Spleen (tissue), 7 donors: Measurements from ENCODE around the gene SORL1.

Experiments
- CTCF ChIP-seq, 11 experiments: fragments of 200-600 bp in 7 of 11; fragments of 450-650 bp in 4 of 11; sonication (generic) in 4 of 11; IDR thresholded peaks in 8 of 11; conservative IDR thresholded peaks in 3 of 11; 1 replicate in 7 of 11; 2 replicates in 4 of 11; pipeline versions ENCODE4 v1.4.0 to v1.8.0; 2016 to 2021; ENCODE audit warnings: antibody characterized with exemption in 11 of 11, inconsistent platforms in 4 of 11, mild to moderate bottlenecking in 1 of 11
- POLR2A ChIP-seq, 3 donors: fragments of 450-650 bp; IDR thresholded peaks; one replicate each; pipeline ENCODE4 v1.5.1; 2017; ENCODE audit warnings: antibody characterized with exemption in 3 of 3, mild to moderate bottlenecking in 1 of 3
- donor health status: DM: no; HTN: no; CAD: no; lungs with moderate emphysema.
- donor health status: DM: no; HTN: no; CAD: no.
- donor health status: DM: no; HTN: no; CAD: no.

DNA sequence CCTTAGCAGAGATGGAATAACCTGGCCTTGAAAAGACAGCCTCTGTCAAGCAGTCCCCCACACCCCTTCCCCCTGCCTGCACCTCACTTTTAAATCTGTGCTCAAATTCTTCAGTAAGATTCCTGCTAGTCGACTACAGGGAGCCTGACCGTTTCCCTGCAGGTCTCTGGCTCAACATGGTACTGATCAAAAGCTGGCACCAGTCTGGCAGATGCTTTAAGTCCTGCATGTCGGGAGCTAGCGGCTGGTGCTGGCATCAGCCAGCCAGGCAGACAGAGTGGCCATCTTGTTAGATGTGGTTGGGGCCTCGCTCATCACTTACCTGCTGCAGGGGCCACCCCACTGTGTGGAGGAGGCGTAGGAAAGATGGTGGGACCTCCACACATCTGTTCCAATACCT is 205.0 kb downstream of the SORL1 start:
- TF ChIP-seq POLR2A (IDR thresholded peaks at IDR 0.05) (no peak), CTCF (IDR thresholded peaks at IDR 0.05 in 8 of 11, conservative IDR thresholded peaks at IDR 0.05 in 3 of 11) (no peak)
